Suprapubic skin (tissue), 4 donors: ENCODE results near the gene B3GNT7. TPM values are rescaled to one million over a fixed set of nuclear protein-coding genes. Genes with fewer than 3 reads are reported as not detected.

Experiments used
- DNase-seq, 2 donors: peaks; one replicate each; pipeline ENCODE4 v3.0.0-alpha.2; 2019; ENCODE audit warnings: low spot score in 2 of 2
- H3K27ac ChIP-seq: fragments of 200-600 bp; sonication (generic); one replicate; pipeline ENCODE4 v1.5.1; 2019
- H3K27me3 ChIP-seq: fragments of 200-600 bp; sonication (generic); one replicate; pipeline ENCODE4 v1.5.1; 2019
- H3K36me3 ChIP-seq: fragments of 200-600 bp; sonication (generic); one replicate; pipeline ENCODE4 v1.5.1; 2019
- H3K4me1 ChIP-seq: fragments of 200-600 bp; sonication (generic); one replicate; pipeline ENCODE4 v1.5.1; 2019
- H3K4me3 ChIP-seq: fragments of 200-600 bp; sonication (generic); one replicate; pipeline ENCODE4 v1.5.1; 2019; ENCODE audit warnings: mild to moderate bottlenecking
- H3K9me3 ChIP-seq: fragments of 200-600 bp; sonication (generic); one replicate; pipeline ENCODE4 v1.5.1; 2019
- EP300 ChIP-seq: sonication (generic); formaldehyde crosslinking; IDR thresholded peaks from one replicate; pipeline ENCODE4 v1.6.1; 2017; ENCODE audit warnings: antibody characterized with exemption
- POLR2A ChIP-seq, 2 donors: fragments of 450-650 bp; IDR thresholded peaks; one replicate each; pipeline ENCODE4 v1.6.1; 2017; ENCODE audit warnings: antibody characterized with exemption in 2 of 2, mild to moderate bottlenecking in 2 of 2, moderate library complexity in 2 of 2
- POLR2AphosphoS5 ChIP-seq, 3 donors: sonication (generic); formaldehyde crosslinking; IDR thresholded peaks; one replicate each; pipeline ENCODE4 v1.6.1; 2017; ENCODE audit warnings: antibody characterized with exemption in 3 of 3
- WGBS: methylation state at CpG from one replicate; pipeline ENCODE4 v1.1.5; 2018; 5-methylcytosine and 5-hydroxymethylcytosine counted together
- total RNA-seq, 4 donors: library from RNA; depleted of rRNA; stranded (reverse); fragments of >200 nt; gene quantifications; one replicate each; pipeline ENCODE4 v1.1.0, GENCODE V29; 2016
- TF ChIP-seq, protein P1 (sequence below), 2 donors: fragments of 200-600 bp in 1 of 2; fragments of 450-650 bp in 1 of 2; sonication (generic) in 1 of 2; IDR thresholded peaks; one replicate each; pipeline ENCODE4 v1.5.1; 2016 to 2019; ENCODE audit warnings: antibody characterized with exemption in 2 of 2, mild to moderate bottlenecking in 1 of 2, moderate library complexity in 1 of 2

B3GNT7 gene
- total RNA-seq, 4 donors from 2014 or later: 1.3 to 1.5 (median 1.4) TPM

DNA sequence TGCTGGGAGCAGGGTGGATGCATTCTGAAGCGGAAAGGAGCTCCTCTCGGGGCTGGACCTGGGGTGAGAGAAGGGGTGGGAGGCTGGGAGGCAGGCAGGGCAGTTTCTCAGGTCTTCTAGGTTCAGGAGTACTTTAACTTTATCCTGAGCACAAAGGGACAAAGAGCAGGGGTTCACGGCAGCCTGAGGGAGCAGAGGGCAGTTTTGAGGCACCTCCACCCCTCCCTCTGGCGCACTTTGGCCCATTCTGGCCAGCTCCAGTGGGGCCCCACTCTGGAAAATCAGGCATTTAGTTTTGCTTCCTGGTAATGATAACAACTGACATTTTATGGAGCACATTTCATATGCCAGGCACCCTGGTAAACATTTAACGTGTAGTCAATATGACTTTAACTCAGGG lies 14.3 kb downstream of the B3GNT7 start:
- 92% methylated on average over 5 of the region's 5 CpGs for WGBS
- no peak overlapping the region for H3K4me3 ChIP-seq
- no peak for DNase-seq
- no peaks in the 10 kb centered on the region for H3K27me3 ChIP-seq
- no peak for TF ChIP-seq POLR2A (IDR thresholded peaks at IDR 0.05)
- TF ChIP-seq EP300: no peak
- TF ChIP-seq, protein P1, sequence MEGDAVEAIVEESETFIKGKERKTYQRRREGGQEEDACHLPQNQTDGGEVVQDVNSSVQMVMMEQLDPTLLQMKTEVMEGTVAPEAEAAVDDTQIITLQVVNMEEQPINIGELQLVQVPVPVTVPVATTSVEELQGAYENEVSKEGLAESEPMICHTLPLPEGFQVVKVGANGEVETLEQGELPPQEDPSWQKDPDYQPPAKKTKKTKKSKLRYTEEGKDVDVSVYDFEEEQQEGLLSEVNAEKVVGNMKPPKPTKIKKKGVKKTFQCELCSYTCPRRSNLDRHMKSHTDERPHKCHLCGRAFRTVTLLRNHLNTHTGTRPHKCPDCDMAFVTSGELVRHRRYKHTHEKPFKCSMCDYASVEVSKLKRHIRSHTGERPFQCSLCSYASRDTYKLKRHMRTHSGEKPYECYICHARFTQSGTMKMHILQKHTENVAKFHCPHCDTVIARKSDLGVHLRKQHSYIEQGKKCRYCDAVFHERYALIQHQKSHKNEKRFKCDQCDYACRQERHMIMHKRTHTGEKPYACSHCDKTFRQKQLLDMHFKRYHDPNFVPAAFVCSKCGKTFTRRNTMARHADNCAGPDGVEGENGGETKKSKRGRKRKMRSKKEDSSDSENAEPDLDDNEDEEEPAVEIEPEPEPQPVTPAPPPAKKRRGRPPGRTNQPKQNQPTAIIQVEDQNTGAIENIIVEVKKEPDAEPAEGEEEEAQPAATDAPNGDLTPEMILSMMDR (IDR thresholded peaks at IDR 0.05): no peak
- peaks cover 18% of the 10 kb centered on the region for H3K4me1 ChIP-seq
- H3K9me3 ChIP-seq: no peaks in the 10 kb centered on the region
- no peak overlapping the region for H3K27ac ChIP-seq
- H3K36me3 ChIP-seq: no peaks in the 10 kb centered on the region

DNA sequence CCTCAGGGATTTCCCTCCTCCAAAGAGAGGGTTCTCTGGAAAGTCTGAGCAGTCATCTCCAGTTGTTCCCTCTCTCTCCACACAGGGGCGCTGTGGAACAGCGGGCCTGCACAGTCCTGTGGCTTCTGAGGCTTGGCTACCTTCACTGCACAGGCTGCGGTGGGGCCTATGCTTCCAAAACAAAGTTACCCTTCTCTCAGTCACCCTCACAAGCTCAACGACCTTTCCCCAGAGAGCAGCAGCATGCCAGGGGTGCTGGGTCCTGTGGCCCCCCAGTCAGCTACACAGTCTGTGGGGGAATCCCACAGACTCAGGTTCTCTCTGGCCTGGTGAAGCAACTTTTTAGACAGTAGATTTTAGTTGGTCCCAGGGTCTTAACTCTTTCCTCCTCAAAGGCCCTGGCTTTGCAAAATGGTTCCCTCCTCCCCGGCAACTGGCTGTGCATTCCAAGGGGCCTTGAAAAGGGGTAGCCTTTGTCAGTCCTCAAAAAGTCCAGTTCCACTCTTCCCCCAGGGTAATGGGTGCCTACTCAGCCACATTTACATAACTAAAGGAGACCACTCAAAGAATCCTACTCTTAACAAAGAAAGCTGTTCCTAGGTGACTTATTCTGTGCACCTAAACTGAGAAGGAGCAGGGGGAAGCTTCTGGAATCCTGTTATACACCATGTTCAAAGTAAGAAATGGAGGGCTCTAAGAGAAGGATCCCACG lies 14.9 kb downstream of the B3GNT7 start:
- whole genome bisulfite sequencing: 82% methylated on average over 6 of the region's 6 CpGs
- no peak for DNase-seq
- TF ChIP-seq, protein P1 (IDR thresholded peaks at IDR 0.05): no peak
- TF ChIP-seq EP300: no peak

GRCh38 chr2:231411237-231411636 lies 15.7 kb downstream of the B3GNT7 start:
- no peaks in the 10 kb centered on the region for H3K27me3 ChIP-seq
- H3K36me3 ChIP-seq: no peaks in the 10 kb centered on the region
- H3K4me3 ChIP-seq: no peak overlapping the region
- no peaks in the 10 kb centered on the region for H3K9me3 ChIP-seq
- DNase-seq: no peak
- H3K4me1 ChIP-seq: peaks cover 14% of the 10 kb centered on the region
- WGBS: 58% methylated on average over 3 of the region's 3 CpGs
- H3K27ac ChIP-seq: no peak overlapping the region
- no peak for TF ChIP-seq POLR2A (IDR thresholded peaks at IDR 0.05)
- no peak for TF ChIP-seq POLR2AphosphoS5 (IDR thresholded peaks at IDR 0.05)
- no peak for TF ChIP-seq EP300
- TF ChIP-seq, protein P1 (IDR thresholded peaks at IDR 0.05): no peak

More for the DNA sequence above, 14.9 kb downstream of the B3GNT7 start:
- Histone ChIP-seq H3K4me3 (no peak overlapping the region), H3K9me3 (no peaks in the 10 kb centered on the region), H3K27ac (no peak overlapping the region), H3K27me3 (no peaks in the 10 kb centered on the region), H3K36me3 (no peaks in the 10 kb centered on the region), H3K4me1 (peaks cover 17% of the 10 kb centered on the region)

DNA sequence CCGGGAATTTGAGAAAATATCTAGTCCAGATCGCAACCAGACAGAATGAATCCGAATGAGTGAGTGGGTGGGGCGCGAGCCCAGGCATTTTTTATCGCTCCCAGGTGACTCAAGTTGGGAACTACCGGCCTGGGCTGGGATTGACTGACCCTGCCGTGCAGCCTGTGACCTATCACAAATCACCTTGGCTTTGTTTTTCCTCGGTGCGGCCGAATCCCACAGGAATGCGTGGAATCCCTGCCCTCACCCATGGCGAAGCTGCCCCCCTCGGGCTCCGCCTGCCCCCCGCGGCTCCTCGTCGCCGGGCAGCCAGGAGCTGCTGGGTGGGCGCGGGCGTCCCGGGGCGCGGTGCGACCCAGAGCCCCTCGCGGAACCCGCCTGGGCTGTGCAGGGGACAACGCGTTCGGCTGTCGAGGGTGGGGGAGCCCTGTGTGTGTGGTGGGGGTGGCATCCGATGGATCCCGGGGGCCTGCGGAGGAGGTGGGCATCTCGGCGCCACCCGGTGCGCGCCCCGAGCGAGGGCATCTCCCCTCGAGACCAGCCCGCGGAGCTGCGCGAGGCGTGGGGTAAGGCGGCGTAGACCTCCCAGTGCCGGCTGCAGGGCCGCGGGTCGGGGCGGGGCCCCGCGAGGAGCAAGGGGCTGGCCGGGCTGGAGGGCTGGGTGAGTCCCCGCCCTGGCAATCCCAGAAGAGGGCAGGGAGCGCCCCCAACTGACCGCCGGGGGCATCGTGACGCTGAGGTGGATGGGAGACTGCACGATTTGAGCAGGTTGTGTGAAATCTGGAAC lies 16.5 kb downstream of the B3GNT7 start:
- Histone ChIP-seq H3K4me3 (peak overlapping the region; percentile 69), H3K4me1 (peaks cover 14% of the 10 kb centered on the region), H3K27ac (peak overlapping the region; percentile 28), H3K9me3 (no peaks in the 10 kb centered on the region), H3K36me3 (no peaks in the 10 kb centered on the region), H3K27me3 (no peaks in the 10 kb centered on the region)
- WGBS: 4% methylated on average over 34 of the region's 67 CpGs
- DNase-seq: peak in 1 of 2 donors; percentile 86
- no peak for TF ChIP-seq EP300
- TF ChIP-seq, protein P1 (IDR thresholded peaks at IDR 0.05): peak; percentile 23 to 90

- TF ChIP-seq EP300 (no peak), POLR2AphosphoS5 (IDR thresholded peaks at IDR 0.05) (no peak)
- DNase-seq: no peak
- 10% methylated on average over 7 of the region's 9 CpGs for WGBS
- Histone ChIP-seq H3K27me3 (no peaks in the 10 kb centered on the region), H3K9me3 (no peaks in the 10 kb centered on the region), H3K4me1 (peaks cover 14% of the 10 kb centered on the region), H3K36me3 (no peaks in the 10 kb centered on the region), H3K27ac (no peak overlapping the region), H3K4me3 (peak overlapping the region; percentile 69)
Measured at GRCh38 chr2:231412618-231412963, 17.1 kb downstream of the B3GNT7 start.
